Coronary artery (tissue), 2 donors: ENCODE results near the gene ZNF624.

ENCODE experiments used
- DNase-seq: peaks from one replicate; pipeline ENCODE4 v3.0.0-alpha.2; 2017; ENCODE audit warnings: low spot score
- H3K27ac ChIP-seq, 2 donors: fragments of 200-600 bp; sonication (generic); one replicate each; pipeline ENCODE4 v1.5.1; 2016 to 2019
- H3K4me3 ChIP-seq: fragments of 200-600 bp; sonication (generic); 2 replicates; pipeline ENCODE4 v1.5.1; 2016; ENCODE audit warnings: mild to moderate bottlenecking, moderate library complexity
- CTCF ChIP-seq: fragments of 200-600 bp; sonication (generic); IDR thresholded peaks from one replicate; pipeline ENCODE4 v1.5.1; 2019; ENCODE audit warnings: antibody characterized with exemption

The ZNF624 gene

GRCh38 chr17:16622540-16623277 lies 30.9 kb downstream of the ZNF624 start:
- no peak for DNase-seq
- no peak overlapping the region for H3K27ac ChIP-seq
- no peak overlapping the region for H3K4me3 ChIP-seq
- TF ChIP-seq CTCF, result no peak

GRCh38 chr17:16617481-16618060 lies 36.1 kb downstream of the ZNF624 start:
- Histone ChIP-seq H3K4me3 (no peak overlapping the region), H3K27ac (no peak overlapping the region)
- no peak for TF ChIP-seq CTCF
- no peak for DNase-seq

- Histone ChIP-seq H3K4me3 (no peak overlapping the region), H3K27ac (no peak overlapping the region)
- TF ChIP-seq CTCF, result no peak
- DNase-seq, result no peak
Measured at GRCh38 chr17:16599537-16599936, 54.1 kb downstream of the ZNF624 start.

- no peak overlapping the region for H3K27ac ChIP-seq
- no peak overlapping the region for H3K4me3 ChIP-seq
- TF ChIP-seq CTCF, result no peak
- no peak for DNase-seq
Measured at GRCh38 chr17:16593356-16594102, 60.1 kb downstream of the ZNF624 start.

GRCh38 chr17:16589097-16589969 lies 64.3 kb downstream of the ZNF624 start:
- peak overlapping the region; percentile 53 to 77 for H3K27ac ChIP-seq
- peak overlapping the region; percentile 74 for H3K4me3 ChIP-seq
- TF ChIP-seq CTCF, result peak; percentile 98
- DNase-seq, result peak; percentile 92

- Histone ChIP-seq H3K4me3 (no peak overlapping the region), H3K27ac (peak overlapping the region in 1 of 2 donors; percentile 26)
- TF ChIP-seq CTCF, result no peak
- DNase-seq, result no peak
Measured at GRCh38 chr17:16585796-16586195, 67.9 kb downstream of the ZNF624 start.
